Right forelimb (tissue), 1 donor: Measurements from ENCODE around the gene NBEAL1.
A peak's percentile ranks its signal among the peaks of the same experiment; 100 is the strongest.
"Not testable (repeated sequence)": the region's sequence is repeated elsewhere in the genome, so short reads cannot be mapped to it uniquely, and the experiment has no call there.

Experiments used
- DNase-seq: peaks from one replicate; pipeline ENCODE4 v3.0.0-alpha.2; 2018

NBEAL1 gene

GRCh38 chr2:203014456-203015199, at the start of gene NBEAL1:
TSS of gene NBEAL1 (plus strand) at chr2:203014875. CDS start at chr2:203016385, 1,510 bp downstream.
- DNase-seq = peak; percentile 99

- no peak for DNase-seq
Measured at GRCh38 chr2:202965810-202966460, 48.7 kb upstream of the NBEAL1 start.

GRCh38 chr2:202969404-202969803, 45.3 kb upstream of the NBEAL1 start:
- not testable (repeated sequence) for DNase-seq

DNA sequence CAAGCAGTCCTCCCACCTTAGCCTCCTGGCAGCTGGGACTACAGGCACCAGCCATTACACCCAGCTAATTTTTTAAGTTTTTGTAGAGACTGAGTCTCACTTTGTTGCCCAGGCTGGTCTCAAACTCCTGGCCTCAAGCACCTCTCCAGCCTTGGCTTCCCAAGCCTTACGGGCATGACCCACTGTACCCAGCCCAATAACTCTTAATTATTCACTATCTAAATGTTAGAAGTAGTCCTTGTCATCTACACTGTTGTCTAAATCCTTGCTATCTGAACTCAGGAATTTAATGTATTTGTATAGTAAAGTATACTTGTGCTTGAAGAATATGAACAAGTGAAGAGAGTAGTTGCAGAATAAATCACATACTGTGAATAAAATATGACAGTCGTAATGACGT, 37.9 kb upstream of the NBEAL1 start:
- no peak for DNase-seq

DNA sequence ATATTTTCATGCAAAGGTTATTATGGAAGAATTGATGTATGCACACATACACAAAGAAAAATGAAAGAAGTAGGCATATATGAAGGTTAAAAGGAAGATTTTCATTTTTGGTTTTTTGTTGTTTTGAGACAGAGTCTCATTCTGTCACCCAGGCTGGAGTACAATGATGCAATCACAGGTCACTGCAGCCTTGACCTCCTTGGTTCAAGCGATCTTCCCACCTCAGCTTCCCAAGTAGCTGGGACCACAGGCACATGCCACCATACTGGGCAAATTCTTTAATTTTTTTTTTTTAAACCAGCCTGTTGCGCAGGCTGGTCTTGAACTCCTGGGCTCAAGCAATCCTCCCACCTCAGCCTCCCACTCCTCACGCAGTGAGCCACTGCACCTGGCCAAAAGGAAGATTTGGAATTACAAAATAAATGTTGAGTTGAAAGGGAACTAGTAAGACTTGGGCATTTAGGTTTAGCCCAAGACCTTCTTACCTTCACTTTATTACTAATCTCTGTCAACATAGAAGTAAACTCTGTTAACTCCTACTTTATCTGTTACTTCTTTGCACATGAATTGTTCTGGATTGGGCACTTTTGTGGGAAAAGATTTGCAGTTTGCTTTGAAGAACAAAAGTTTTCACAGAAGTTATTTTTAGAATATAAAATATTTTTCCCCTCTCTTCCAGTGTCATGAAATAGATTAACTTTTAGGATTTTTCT, 31.7 kb upstream of the NBEAL1 start:
- DNase-seq = no peak

DNA sequence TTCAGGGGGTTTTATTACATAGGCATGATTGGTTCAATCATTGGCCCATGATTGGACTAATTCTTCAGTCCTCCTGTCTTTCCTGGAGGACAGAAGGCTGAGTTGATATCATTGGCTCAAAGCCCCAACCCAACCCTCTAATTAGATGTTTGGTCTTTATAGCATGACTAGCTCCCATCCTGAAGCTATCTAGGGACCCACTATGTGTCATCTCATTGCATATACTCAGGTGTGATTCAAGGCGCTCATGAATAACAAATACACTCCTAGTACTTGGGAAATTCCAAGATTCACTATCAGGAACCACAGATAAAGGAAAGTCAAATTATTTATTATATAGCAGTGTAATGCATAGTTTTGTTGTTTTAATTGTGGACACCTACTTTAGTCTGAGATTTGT, 24.9 kb upstream of the NBEAL1 start:
- DNase-seq = no peak

- DNase-seq = no peak
Measured at GRCh38 chr2:202990501-202990900, 24.2 kb upstream of the NBEAL1 start.

DNA sequence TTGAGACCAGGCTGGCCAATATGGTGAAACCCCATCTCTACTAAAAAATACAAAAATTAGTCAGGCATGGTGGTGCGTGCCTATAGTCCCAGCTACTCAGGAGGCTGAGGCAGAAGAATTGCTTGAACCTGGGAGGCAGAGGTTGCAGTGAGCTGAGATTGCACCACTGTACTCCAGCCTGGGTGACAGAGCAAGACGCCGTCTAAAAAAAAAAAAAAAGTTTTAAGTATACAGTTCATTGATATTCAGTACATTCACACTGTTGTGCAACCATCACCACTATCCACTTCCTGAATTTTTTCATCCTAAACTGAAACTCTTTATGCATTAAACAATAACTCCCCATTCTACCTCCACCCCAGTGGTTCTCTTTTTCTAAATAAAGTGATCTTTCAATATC, 17.6 kb upstream of the NBEAL1 start:
- DNase-seq = not testable (repeated sequence)

DNA sequence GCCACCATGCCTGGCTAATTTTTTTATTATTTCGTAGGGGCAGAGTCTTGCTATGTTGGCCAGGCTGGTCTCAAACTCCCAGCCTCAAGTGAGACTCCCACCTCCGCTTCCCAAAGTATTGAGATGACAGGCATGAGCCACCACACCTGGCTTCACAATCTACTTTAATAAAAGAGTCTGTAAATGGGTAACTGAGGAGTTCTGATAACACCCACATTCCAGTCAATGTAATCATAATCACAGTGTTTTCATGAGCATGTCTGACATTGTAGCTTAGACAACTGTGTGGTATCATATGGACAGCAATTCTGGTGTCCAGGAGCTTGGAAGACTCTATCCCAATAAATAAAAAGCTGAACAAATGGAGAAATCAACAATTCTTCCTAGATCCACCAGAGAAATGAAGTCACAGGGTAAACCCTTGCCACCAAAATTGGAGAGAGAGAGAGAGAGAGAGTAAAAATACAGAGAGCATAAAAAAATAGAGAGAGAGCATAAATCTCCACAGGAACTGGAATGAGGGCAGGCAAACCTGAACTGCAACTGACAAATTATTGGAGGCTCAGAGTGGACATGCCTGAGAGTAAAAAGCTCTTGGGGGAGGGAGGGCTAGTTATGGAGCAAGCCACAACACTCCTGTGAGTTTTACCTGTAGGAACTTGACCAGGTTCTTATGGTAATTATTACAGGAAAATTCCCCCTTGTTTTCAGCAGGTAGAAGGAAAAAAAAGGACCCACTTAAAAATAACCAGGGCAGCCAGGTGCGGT, 12.4 kb upstream of the NBEAL1 start:
- no peak for DNase-seq

DNA sequence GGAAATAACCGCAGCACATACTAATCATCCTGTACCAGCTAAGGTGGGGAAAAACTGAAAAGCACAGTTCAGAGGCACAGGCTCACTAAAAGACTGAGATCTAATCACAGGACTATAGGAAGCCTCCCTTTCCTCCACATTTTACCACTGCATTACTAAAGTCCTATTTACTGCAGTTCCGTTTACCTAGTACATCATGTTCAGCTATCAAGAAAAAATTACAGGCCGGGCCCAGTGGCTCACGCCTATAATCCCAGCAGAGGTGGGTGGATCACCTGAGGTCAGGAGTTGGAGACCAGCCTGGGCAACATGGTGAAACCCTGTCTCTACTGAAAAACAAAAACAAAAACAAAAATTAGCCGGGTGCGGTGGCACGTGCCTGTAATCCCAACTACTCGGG, 11.0 kb upstream of the NBEAL1 start:
- no peak for DNase-seq

DNA sequence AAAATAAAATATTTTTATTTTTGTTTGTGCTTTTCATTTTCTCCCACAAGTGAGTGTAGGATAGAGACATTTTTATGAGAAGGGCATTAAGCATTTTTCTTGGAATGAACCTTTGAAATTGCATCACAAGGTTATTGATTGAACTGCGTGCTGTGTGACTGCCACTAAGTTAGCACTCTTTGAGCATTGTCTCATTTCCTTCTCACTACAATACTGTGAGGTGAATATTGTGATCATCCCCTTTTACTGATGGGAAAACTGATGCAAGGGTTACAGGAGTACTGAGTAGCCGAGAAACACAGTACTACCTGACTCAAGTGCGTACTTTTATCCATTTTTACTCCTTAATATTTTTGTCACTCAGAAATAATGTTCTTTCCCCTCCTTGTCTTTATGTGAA, 2.0 kb downstream of the NBEAL1 start:
- DNase-seq = no peak

DNA sequence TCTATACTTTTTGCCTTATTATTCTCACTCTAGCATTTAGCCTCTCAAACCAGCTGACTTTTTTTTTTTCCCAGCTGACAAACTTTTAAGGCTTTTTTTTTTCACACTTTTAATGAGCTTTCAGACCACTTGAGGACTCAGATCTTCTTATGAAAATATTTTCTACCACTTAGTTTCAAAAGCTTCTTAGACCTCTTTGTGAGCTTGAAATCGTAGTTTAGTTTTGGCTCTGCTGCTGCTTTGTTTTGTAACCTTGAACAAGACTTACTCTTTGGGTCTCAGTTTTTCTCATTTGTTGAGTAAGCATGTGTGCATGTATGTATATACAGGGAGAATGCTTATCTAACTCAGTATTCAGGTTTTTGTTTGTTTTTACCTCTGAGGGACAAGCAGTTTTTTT, 3.5 kb downstream of the NBEAL1 start:
- no peak for DNase-seq

DNA sequence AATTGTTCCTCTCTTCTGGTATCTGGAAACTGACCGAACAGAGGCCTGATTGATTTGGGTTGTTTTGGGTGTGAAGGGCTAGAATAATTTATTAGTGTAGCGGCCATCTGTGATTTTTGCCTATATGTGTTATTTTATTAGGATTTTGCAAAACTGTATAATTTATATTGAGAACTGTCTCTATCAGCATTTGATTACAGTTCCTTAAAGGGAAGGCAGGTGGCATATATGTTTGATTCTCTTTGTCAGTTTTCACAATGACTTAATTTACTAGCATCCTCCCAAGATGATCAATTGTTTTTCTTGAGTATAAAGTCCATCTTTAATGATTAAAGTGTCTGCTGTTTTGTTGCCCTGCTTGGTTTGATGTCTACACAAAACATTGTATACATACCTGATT, 4.5 kb downstream of the NBEAL1 start:
- no peak for DNase-seq

GRCh38 chr2:203021991-203022390, 7.3 kb downstream of the NBEAL1 start:
- DNase-seq = no peak

- no peak for DNase-seq
Measured at GRCh38 chr2:203022751-203023150, 8.1 kb downstream of the NBEAL1 start.

DNA sequence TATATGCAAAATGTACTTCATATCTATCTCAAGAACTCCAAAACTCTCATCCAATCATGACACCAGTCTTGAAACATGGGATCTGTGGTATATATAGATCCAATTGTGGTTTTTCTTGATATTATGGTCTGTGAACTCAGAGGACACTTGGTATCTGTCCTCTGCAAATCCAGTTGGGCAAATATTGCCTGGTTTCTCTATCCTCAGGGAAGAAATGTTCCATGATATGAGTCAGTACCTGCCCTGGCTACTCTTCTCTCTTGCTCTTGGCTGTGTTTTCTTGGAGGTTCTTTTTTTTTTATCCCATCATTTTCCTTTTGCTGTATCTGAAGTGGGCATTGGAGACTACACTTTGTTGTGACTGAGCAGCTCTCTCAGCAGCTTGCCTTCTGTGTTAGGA, 10.9 kb downstream of the NBEAL1 start:
- no peak for DNase-seq

DNA sequence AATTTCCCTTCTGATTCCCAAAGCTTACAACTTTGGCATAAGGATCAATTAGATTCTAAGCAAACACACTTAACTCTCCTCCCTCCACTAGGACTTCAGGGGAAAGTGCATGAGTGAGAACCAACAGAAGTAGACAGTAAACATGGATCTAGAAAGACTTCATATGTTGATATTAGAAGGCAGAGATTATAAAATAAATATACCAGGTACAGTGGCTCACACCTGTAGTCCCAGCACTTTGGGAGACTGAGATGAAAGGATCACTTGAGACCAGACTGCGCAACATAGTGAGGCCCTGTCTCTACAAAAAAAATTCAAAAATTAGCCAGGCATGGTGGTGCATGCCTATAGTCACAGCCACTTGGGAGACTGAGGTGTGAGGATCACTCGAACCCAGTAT, 15.9 kb downstream of the NBEAL1 start:
- no peak for DNase-seq

DNA sequence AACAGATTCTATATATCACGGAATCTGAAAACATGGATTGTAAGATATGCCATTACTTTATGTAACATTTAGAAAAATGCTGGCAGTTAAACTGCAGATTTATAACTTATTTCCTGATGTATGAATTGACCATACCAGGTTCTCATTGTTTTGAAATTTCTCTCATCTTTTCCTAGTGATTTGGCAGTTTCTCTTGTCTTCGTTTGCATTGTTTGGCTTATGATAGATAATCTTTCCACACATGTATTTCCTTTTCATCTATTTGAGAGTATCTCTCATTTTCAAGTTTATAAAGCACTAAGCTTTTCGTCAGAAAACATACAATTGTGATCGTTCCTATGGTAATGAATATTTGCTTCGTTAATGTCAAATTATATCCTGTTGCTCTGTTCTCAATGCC, 16.3 kb downstream of the NBEAL1 start:
- no peak for DNase-seq

DNA sequence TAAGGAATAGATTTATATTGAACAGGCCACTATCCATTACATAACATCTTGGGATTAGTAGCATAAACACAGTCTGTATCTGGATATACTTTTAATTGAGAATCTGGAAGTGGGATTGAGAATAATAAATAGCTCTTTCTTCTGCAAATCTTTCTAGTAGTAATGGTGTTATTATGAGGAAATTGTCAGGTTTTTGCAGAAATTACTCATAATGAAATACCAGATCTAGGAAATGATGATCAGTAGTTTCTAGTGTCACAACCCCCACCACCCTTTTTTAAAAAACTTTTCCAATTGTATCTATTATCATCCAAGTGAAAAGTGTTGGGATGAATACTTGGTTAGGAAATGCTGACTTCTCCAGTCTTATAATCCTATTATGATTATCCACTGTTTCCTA, 18.7 kb downstream of the NBEAL1 start:
- DNase-seq = no peak

DNA sequence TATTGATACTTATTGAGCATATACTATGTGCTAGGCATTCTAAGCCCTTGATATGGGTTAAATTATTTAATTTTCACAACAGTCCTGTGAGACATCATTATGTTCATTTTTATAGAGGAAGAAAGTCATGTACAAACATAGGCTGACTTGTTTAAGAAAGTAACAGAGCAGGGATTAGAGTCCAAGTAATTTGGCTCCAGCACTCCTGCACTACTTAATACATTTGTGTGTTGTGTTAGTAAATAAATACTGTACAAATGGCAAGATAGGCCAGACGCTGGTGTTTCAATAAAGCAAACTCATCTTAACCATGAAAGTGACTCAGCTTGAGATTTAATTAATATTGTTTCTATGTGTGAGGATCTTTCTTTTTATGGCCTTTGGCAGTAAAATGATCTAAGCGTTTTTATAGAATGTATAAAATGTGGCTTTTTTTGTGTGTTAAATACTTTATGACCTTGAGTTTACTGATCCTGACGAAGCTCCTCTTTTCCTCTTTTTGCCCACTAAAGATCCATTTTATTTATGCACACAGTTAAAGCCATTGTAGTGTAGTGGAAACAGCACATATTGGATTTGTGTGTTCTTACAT, 21.3 kb downstream of the NBEAL1 start:
- no peak for DNase-seq

- DNase-seq = no peak
Measured at GRCh38 chr2:203037026-203037425, 22.4 kb downstream of the NBEAL1 start.

- DNase-seq = no peak
Measured at GRCh38 chr2:203038586-203038985, 23.9 kb downstream of the NBEAL1 start.

DNA sequence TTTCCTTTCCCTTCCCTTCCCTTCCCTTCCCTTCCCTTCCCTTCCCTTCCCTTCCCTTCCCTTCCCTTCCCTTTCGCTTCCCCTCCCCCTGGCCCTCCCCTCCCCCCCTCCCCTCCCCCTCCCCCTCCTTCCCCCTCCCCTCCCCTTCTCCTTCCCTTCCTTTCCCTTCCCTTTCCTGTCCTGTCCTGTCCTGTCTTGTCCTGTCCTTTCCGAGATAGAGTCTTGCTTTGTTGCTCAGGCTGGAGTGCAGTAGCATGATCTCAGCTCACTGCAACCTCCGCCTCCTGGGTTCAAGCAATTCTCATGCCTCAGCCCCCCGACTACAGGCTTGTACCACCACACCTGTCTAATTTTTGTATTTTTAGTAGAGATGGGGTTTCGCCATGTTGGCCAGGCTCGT, 24.5 kb downstream of the NBEAL1 start:
- not testable (repeated sequence) for DNase-seq
